Lower leg skin (tissue), 4 donors: ENCODE results near the gene PLPP2. TPM values are rescaled to one million over a fixed set of nuclear protein-coding genes. Genes with fewer than 3 reads are reported as not detected.
A peak's percentile ranks its signal among the peaks of the same experiment; 100 is the strongest.

Experiments
- DNase-seq, 2 donors: peaks; one replicate each; pipeline ENCODE4 v3.0.0-alpha.2; 2019; ENCODE audit warnings: low spot score in 2 of 2
- H3K4me3 ChIP-seq: fragments of 200-600 bp; sonication (generic); 2 replicates; pipeline ENCODE4 v1.5.1; 2017; ENCODE audit warnings: mild to moderate bottlenecking, low read depth; ENCODE audit not compliant: poor library complexity, severe bottlenecking
- CTCF ChIP-seq, 3 donors: fragments of 450-650 bp; IDR thresholded peaks; one replicate each; pipeline ENCODE4 v1.5.1; 2016; ENCODE audit warnings: antibody characterized with exemption in 3 of 3, mild to moderate bottlenecking in 3 of 3, moderate library complexity in 2 of 3
- POLR2A ChIP-seq, 2 donors: fragments of 450-650 bp; IDR thresholded peaks; one replicate each; pipeline ENCODE4 v1.6.1; 2016 to 2017; ENCODE audit warnings: antibody characterized with exemption in 2 of 2, mild to moderate bottlenecking in 1 of 2, moderate library complexity in 1 of 2
- WGBS, 2 donors: methylation state at CpG; one replicate each; pipeline ENCODE4 v1.1.5; 2018; 5-methylcytosine and 5-hydroxymethylcytosine counted together
- intact Hi-C: fragments of 100-400 bp; cut with DNase I; formaldehyde crosslinking; loops from one replicate; pipeline ENCODE4 v1.15.0; 2023; ENCODE audit warnings: low total_unique reads
- total RNA-seq, 4 donors: library from RNA; depleted of rRNA; stranded (reverse); fragments of >200 nt; gene quantifications; one replicate each; pipeline ENCODE4 v1.1.0, GENCODE V29; 2016

PLPP2 gene
- total RNA-seq, 4 donors from 2014 or later = 68.2 to 134 (median 102) TPM

- DNase-seq = peak in 1 of 2 donors; percentile 79
- no peak for TF ChIP-seq CTCF (IDR thresholded peaks at IDR 0.05)
- no peak overlapping the region for H3K4me3 ChIP-seq
- intact Hi-C loops = no loop called here
- WGBS, 2 donors = 37 to 46% methylated on average over 11 to 14 of the region's 14 CpGs
These were observed 2.4 kb upstream of the PLPP2 start for GRCh38 chr19:293436-294110.

GRCh38 chr19:292951-293350 is 1.7 kb upstream of the PLPP2 start:
- no peak for TF ChIP-seq CTCF (IDR thresholded peaks at IDR 0.05)
- DNase-seq = peak in 1 of 2 donors; percentile 80
- 78 to 83% methylated on average over 4 of the region's 4 CpGs for WGBS, 2 donors
- intact Hi-C loops = no loop called here
- no peak overlapping the region for H3K4me3 ChIP-seq

GRCh38 chr19:292281-292884 is 1.2 kb upstream of the PLPP2 start:
- 74 to 78% methylated on average over 14 to 15 of the region's 15 CpGs for WGBS, 2 donors

GRCh38 chr19:291561-292280 is 518 bp upstream of the PLPP2 start:
- DNase-seq = peak in 1 of 2 donors; percentile 84
- H3K4me3 ChIP-seq = no peak overlapping the region
- WGBS, 2 donors = 21 to 30% methylated on average over 45 to 63 of the region's 71 CpGs
- intact Hi-C loops = no loop called here
- no peak for TF ChIP-seq POLR2A (IDR thresholded peaks at IDR 0.05)
- TF ChIP-seq CTCF (IDR thresholded peaks at IDR 0.05) = no peak

More at GRCh38 chr19:292281-292884, 1.2 kb upstream of the PLPP2 start:
- H3K4me3 ChIP-seq = no peak overlapping the region
- peak in 1 of 2 donors; percentile 82 for DNase-seq
- no peak for TF ChIP-seq POLR2A (IDR thresholded peaks at IDR 0.05)
- no peak for TF ChIP-seq CTCF (IDR thresholded peaks at IDR 0.05)
- intact Hi-C loops = no loop called here

GRCh38 chr19:290372-291005 is 714 bp downstream of the PLPP2 start:
- no peak for TF ChIP-seq CTCF (IDR thresholded peaks at IDR 0.05)
- no peak for TF ChIP-seq POLR2A (IDR thresholded peaks at IDR 0.05)
- DNase-seq = peak in 1 of 2 donors; percentile 91
- 2 to 6% methylated on average over 17 to 23 of the region's 51 CpGs for WGBS, 2 donors
- H3K4me3 ChIP-seq = peak overlapping the region; percentile 19
- intact Hi-C loops = no loop called here
